ENCODE data around the gene LBP. TPM values are rescaled to one million over a fixed set of nuclear protein-coding genes. Genes with fewer than 3 reads are reported as not detected.
"Not testable (repeated sequence)": the region's sequence is repeated elsewhere in the genome, so short reads cannot be mapped to it uniquely, and the experiment has no call there.

The LBP gene
- total RNA-seq, 4 donors from 2014 or later, result 0.23 to 0.55 TPM; not detected in 2

- peak in 1 of 2 donors; percentile 39 for DNase-seq (ENCODE audit: low spot score in 2 of 2)
- WGBS, 2 donors, result 83 to 90% methylated on average over 5 of the region's 5 CpGs
Measured at GRCh38 chr20:38373898-38374297, 27.6 kb downstream of the LBP start.

GRCh38 chr20:38377039-38377685, 30.9 kb downstream of the LBP start:
- WGBS, 2 donors, result 58 to 60% methylated on average over 11 of the region's 11 CpGs
- intact Hi-C loops (cut with DNase I; ENCODE audit: low total_unique reads), result no loop called here
- DNase-seq (ENCODE audit: low spot score in 2 of 2), result no peak
- H3K4me3 ChIP-seq (ENCODE audit: low read depth, poor library complexity, severe bottlenecking), result no peak overlapping the region
- TF ChIP-seq CTCF (IDR thresholded peaks at IDR 0.05) (no peak), POLR2A (IDR thresholded peaks at IDR 0.05) (no peak)

More at GRCh38 chr20:38373898-38374297, 27.6 kb downstream of the LBP start:
- H3K4me3 ChIP-seq (ENCODE audit: low read depth, poor library complexity, severe bottlenecking), result no peak overlapping the region
- TF ChIP-seq POLR2A (IDR thresholded peaks at IDR 0.05), result no peak
- TF ChIP-seq CTCF (IDR thresholded peaks at IDR 0.05), result no peak
- intact Hi-C loops (cut with DNase I; ENCODE audit: low total_unique reads), result no loop called here

GRCh38 chr20:38377838-38378237, 31.6 kb downstream of the LBP start:
- DNase-seq (ENCODE audit: low spot score in 2 of 2); intact Hi-C loops (cut with DNase I; ENCODE audit: low total_unique reads); H3K4me3 ChIP-seq (ENCODE audit: low read depth, poor library complexity, severe bottlenecking): not testable (repeated sequence)
- WGBS, 2 donors, result 73 to 74% methylated on average over 4 to 5 of the region's 5 CpGs

GRCh38 chr20:38383147-38383546, 36.9 kb downstream of the LBP start:
- peak in 1 of 2 donors; percentile 8 for DNase-seq (ENCODE audit: low spot score in 2 of 2)
- 84 to 91% methylated on average over 4 of the region's 4 CpGs for WGBS, 2 donors
- no peak overlapping the region for H3K4me3 ChIP-seq (ENCODE audit: low read depth, poor library complexity, severe bottlenecking)
- intact Hi-C loops (cut with DNase I; ENCODE audit: low total_unique reads), result no loop called here
- TF ChIP-seq POLR2A (IDR thresholded peaks at IDR 0.05) (no peak), CTCF (IDR thresholded peaks at IDR 0.05) (no peak)

- WGBS, 2 donors, result 82% methylated on average over 8 of the region's 8 CpGs
- intact Hi-C loops (cut with DNase I; ENCODE audit: low total_unique reads), result no loop called here
- no peak for DNase-seq (ENCODE audit: low spot score in 2 of 2)
- no peak overlapping the region for H3K4me3 ChIP-seq (ENCODE audit: low read depth, poor library complexity, severe bottlenecking)
- TF ChIP-seq POLR2A (IDR thresholded peaks at IDR 0.05) (no peak), CTCF (IDR thresholded peaks at IDR 0.05) (no peak)
Measured at GRCh38 chr20:38386004-38386403, 39.7 kb downstream of the LBP start.

GRCh38 chr20:38386851-38387250, 40.6 kb downstream of the LBP start:
- intact Hi-C loops (cut with DNase I; ENCODE audit: low total_unique reads), result no loop called here
- WGBS, 2 donors, result 74 to 81% methylated on average over 2 of the region's 2 CpGs
- TF ChIP-seq POLR2A (IDR thresholded peaks at IDR 0.05) (no peak), CTCF (IDR thresholded peaks at IDR 0.05) (no peak)
- no peak overlapping the region for H3K4me3 ChIP-seq (ENCODE audit: low read depth, poor library complexity, severe bottlenecking)
- no peak for DNase-seq (ENCODE audit: low spot score in 2 of 2)
